HEK293 (cell line): ENCODE data around the gene SFSWAP.

ENCODE experiments used
- CTCF ChIA-PET: fragments of 350-600 bp; formaldehyde crosslinking; extraction: SDS; loops from one replicate; lab custom pipeline; 2021; ENCODE audit warnings: antibody characterized with exemption; lab: Yijun Ruan, JAX
- POLR2A ChIA-PET: fragments of 300-600 bp; formaldehyde crosslinking; extraction: SDS; loops from one replicate; lab custom pipeline; 2020; ENCODE audit warnings: antibody characterized with exemption, inconsistent platforms; lab: Yijun Ruan, JAX
- H3K27ac ChIP-seq: fragments of 200-500 bp; sonication (Bioruptor generic); 2 replicates; pipeline ENCODE4 v1.5.1; 2014; ENCODE audit warnings: low read depth, low read length, control low read depth, inconsistent platforms; ENCODE audit errors: extremely low read depth
- H3K36me3 ChIP-seq, 2 experiments: fragments of 200-500 bp in 1 of 2; sonication (Bioruptor generic) in 1 of 2; 1 replicate in 1 of 2; 2 replicates in 1 of 2; pipeline ENCODE4 v1.5.1; 2014 to 2017; ENCODE audit warnings: inconsistent platforms in 2 of 2, low read length in 2 of 2; ENCODE audit not compliant: control insufficient read depth in 2 of 2, insufficient read depth in 1 of 2
- H3K4me1 ChIP-seq: fragments of 200-500 bp; sonication (Bioruptor generic); 2 replicates; pipeline ENCODE4 v1.5.1; 2014; ENCODE audit warnings: mild to moderate bottlenecking, low read length, inconsistent platforms; ENCODE audit not compliant: control insufficient read depth, insufficient read depth
- H3K4me3 ChIP-seq: 2 replicates; pipeline ENCODE4 v1.5.1; 2011; ENCODE audit warnings: low read depth, mild to moderate bottlenecking, control low read depth, low read length, moderate library complexity
- H3K9me3 ChIP-seq: fragments of 200-500 bp; sonication (Bioruptor generic); 2 replicates; pipeline ENCODE4 v1.5.1; 2014; ENCODE audit warnings: low read depth, low read length, inconsistent platforms; ENCODE audit not compliant: control insufficient read depth, insufficient read depth
- BCL11B ChIP-seq: fragments of 450-650 bp; formaldehyde crosslinking; IDR thresholded peaks from 2 replicates; pipeline ENCODE4 v1.5.1; 2016; ENCODE audit warnings: low read depth, missing biosample characterization, missing genetic modification characterization
- EGR2 ChIP-seq: fragments of 450-650 bp; formaldehyde crosslinking; IDR thresholded peaks from 2 replicates; pipeline ENCODE4 v1.5.1; 2016; ENCODE audit warnings: low read depth, missing biosample characterization, missing genetic modification characterization
- GFI1B ChIP-seq: fragments of 450-650 bp; formaldehyde crosslinking; IDR thresholded peaks from 2 replicates; pipeline ENCODE4 v1.5.1; 2016; ENCODE audit warnings: missing biosample characterization, missing genetic modification characterization
- TSHZ1 ChIP-seq: fragments of 450-650 bp; formaldehyde crosslinking; IDR thresholded peaks from 2 replicates; pipeline ENCODE4 v1.5.1; 2016; ENCODE audit warnings: missing biosample characterization, missing genetic modification characterization, borderline replicate concordance
- ZBTB11 ChIP-seq: fragments of 450-650 bp; formaldehyde crosslinking; conservative IDR thresholded peaks from 2 replicates; pipeline ENCODE4 v1.5.1; 2016; ENCODE audit warnings: low read depth, missing biosample characterization, missing genetic modification characterization
- ZBTB6 ChIP-seq: fragments of 450-650 bp; formaldehyde crosslinking; IDR thresholded peaks from 2 replicates; pipeline ENCODE4 v1.5.1; 2017; ENCODE audit warnings: missing biosample characterization, missing genetic modification characterization
- ZFP69B ChIP-seq: fragments of 450-650 bp; formaldehyde crosslinking; IDR thresholded peaks from 2 replicates; pipeline ENCODE4 v1.5.1; 2016; ENCODE audit warnings: missing biosample characterization, missing genetic modification characterization
- ZNF148 ChIP-seq: fragments of 450-650 bp; formaldehyde crosslinking; IDR thresholded peaks from 2 replicates; pipeline ENCODE4 v1.5.0; 2017; ENCODE audit warnings: missing biosample characterization, missing genetic modification characterization, borderline replicate concordance
- ZNF169 ChIP-seq: fragments of 450-650 bp; formaldehyde crosslinking; IDR thresholded peaks from 2 replicates; pipeline ENCODE4 v1.5.1; 2016; ENCODE audit warnings: missing biosample characterization, missing genetic modification characterization
- ZNF324 ChIP-seq: fragments of 450-650 bp; formaldehyde crosslinking; IDR thresholded peaks from 2 replicates; pipeline ENCODE4 v1.5.1; 2016; ENCODE audit warnings: missing biosample characterization, missing genetic modification characterization
- ZNF350 ChIP-seq: fragments of 450-650 bp; formaldehyde crosslinking; IDR thresholded peaks from 2 replicates; pipeline ENCODE4 v1.5.0; 2017; ENCODE audit warnings: missing biosample characterization, mild to moderate bottlenecking, missing genetic modification characterization
- ZNF354C ChIP-seq: fragments of 450-650 bp; formaldehyde crosslinking; IDR thresholded peaks from 2 replicates; pipeline ENCODE4 v1.5.1; 2016; ENCODE audit warnings: missing biosample characterization, missing genetic modification characterization, low read depth, borderline replicate concordance
- ZNF530 ChIP-seq: fragments of 450-650 bp; formaldehyde crosslinking; IDR thresholded peaks from 2 replicates; pipeline ENCODE4 v1.5.1; 2016; ENCODE audit warnings: low read depth, missing biosample characterization, missing genetic modification characterization
- ZNF561 ChIP-seq: fragments of 450-650 bp; IDR thresholded peaks from 2 replicates; pipeline ENCODE4 v1.5.1; 2018; ENCODE audit warnings: missing biosample characterization, missing genetic modification characterization, borderline replicate concordance
- ZNF610 ChIP-seq: fragments of 450-650 bp; formaldehyde crosslinking; IDR thresholded peaks from 2 replicates; pipeline ENCODE4 v1.5.1; 2016; ENCODE audit warnings: missing biosample characterization, missing genetic modification characterization, borderline replicate concordance
- ZNF621 ChIP-seq: fragments of 450-650 bp; formaldehyde crosslinking; IDR thresholded peaks from 2 replicates; pipeline ENCODE4 v1.5.1; 2017; ENCODE audit warnings: missing biosample characterization, missing genetic modification characterization
- ZNF645 ChIP-seq: fragments of 450-650 bp; formaldehyde crosslinking; IDR thresholded peaks from 2 replicates; pipeline ENCODE4; 2016; ENCODE audit warnings: missing biosample characterization, missing genetic modification characterization
- ZNF76 ChIP-seq: fragments of 450-650 bp; formaldehyde crosslinking; IDR thresholded peaks from 2 replicates; pipeline ENCODE4; 2016; ENCODE audit warnings: low read depth, missing biosample characterization, missing genetic modification characterization, borderline replicate concordance
- ZNF777 ChIP-seq: fragments of 450-650 bp; formaldehyde crosslinking; IDR thresholded peaks from 2 replicates; pipeline ENCODE4 v1.5.1; 2017; ENCODE audit warnings: missing biosample characterization, missing genetic modification characterization, borderline replicate concordance
- ZSCAN30 ChIP-seq: fragments of 450-650 bp; IDR thresholded peaks from 2 replicates; pipeline ENCODE4 v1.5.1; 2018; ENCODE audit warnings: missing biosample characterization, mild to moderate bottlenecking, missing genetic modification characterization, moderate library complexity

SFSWAP gene

GRCh38 chr12:131795064-131795463, 84.2 kb downstream of the SFSWAP start:
- no peak overlapping the region for H3K27ac ChIP-seq
- ChIA-PET CTCF (no interaction called here), POLR2A (no interaction called here)
- H3K9me3 ChIP-seq, result no peaks in the 10 kb centered on the region
- no peaks in the 10 kb centered on the region for H3K4me1 ChIP-seq
- TF ChIP-seq ZNF561 (no peak), GFI1B (no peak), ZNF645 (no peak), ZNF354C (tag by site-specific recombination) (no peak), ZNF610 (no peak), ZNF350 (tag by site-specific recombination) (no peak)
- TF ChIP-seq, all 188 proteins: peak for 0
- Histone ChIP-seq H3K36me3 (peaks cover 2 to 77% of the 10 kb centered on the region in 2 experiments), H3K4me3 (no peak overlapping the region)

- H3K4me3 ChIP-seq, result no peak overlapping the region
- CTCF ChIA-PET, result no interaction called here
- no peak overlapping the region for H3K27ac ChIP-seq
- no peaks in the 10 kb centered on the region for H3K4me1 ChIP-seq
- H3K36me3 ChIP-seq, result peaks cover 0 to 78% of the 10 kb centered on the region in 2 experiments; a peak in 2 of 3 replicates
- POLR2A ChIA-PET, result interaction anchor here (0.7 kb wide), 1 partner anchor 10 kb away, joined by 4 read pairs; no protein-coding TSS in a partner anchor
- no peaks in the 10 kb centered on the region for H3K9me3 ChIP-seq
- no peak for TF ChIP-seq ZNF148
- no peak for TF ChIP-seq ZBTB6 (tag by site-specific recombination)
- no peak for TF ChIP-seq ZNF777
- TF ChIP-seq ZNF76 (tag by site-specific recombination), result no peak
- TF ChIP-seq TSHZ1 (tag by site-specific recombination), result no peak
- no peak for TF ChIP-seq ZNF169 (tag by site-specific recombination)
- no peak for TF ChIP-seq ZBTB11 (tag by site-specific recombination)
- TF ChIP-seq EGR2 (tag by site-specific recombination), result no peak
- TF ChIP-seq ZNF324 (tag by site-specific recombination), result no peak
- no peak for TF ChIP-seq ZSCAN30
- no peak for TF ChIP-seq ZNF530
- TF ChIP-seq BCL11B (tag by site-specific recombination), result no peak
- TF ChIP-seq ZFP69B (tag by site-specific recombination), result no peak
- no peak for TF ChIP-seq ZNF621
These were observed 85.0 kb downstream of the SFSWAP start for GRCh38 chr12:131795690-131796410.
